CD14-positive monocyte (primary cell): Measurements from ENCODE around the gene FAM53A. TPM values are rescaled to one million over a fixed set of nuclear protein-coding genes. Genes with fewer than 3 reads are reported as not detected.

Source experiments
- DNase-seq, 3 donors: peaks; one replicate each; pipeline ENCODE4 v3.0.0-alpha.2; 2011 to 2022
- H2AFZ ChIP-seq: 2 replicates; pipeline ENCODE4 v1.6.0; 2012; ENCODE audit warnings: mild to moderate bottlenecking, low read depth, low read length, inconsistent platforms; ENCODE audit not compliant: insufficient read depth, poor library complexity, severe bottlenecking
- H3K27ac ChIP-seq, 2 donors: 1 replicate in 1 of 2; 2 replicates in 1 of 2; pipeline ENCODE4 v1.5.1; 2012 to 2013; ENCODE audit warnings: low read length in 2 of 2, control low read depth in 1 of 2, inconsistent platforms in 1 of 2, low read depth in 1 of 2, mild to moderate bottlenecking in 1 of 2
- H3K27me3 ChIP-seq, 2 donors: one replicate each; pipeline versions ENCODE4 v1.6.0 to v1.6.1; 2011 to 2013; ENCODE audit warnings: low read length in 2 of 2; ENCODE audit not compliant: control insufficient read depth in 2 of 2, insufficient read depth in 2 of 2
- H3K36me3 ChIP-seq, 2 donors: replicated peaks in 1 of 2; 1 replicate in 1 of 2; 2 replicates in 1 of 2; pipeline versions ENCODE4 v1.5.1 to v1.6.1; 2012 to 2013; ENCODE audit warnings: low read length in 2 of 2, control low read depth in 1 of 2, inconsistent platforms in 1 of 2, mild to moderate bottlenecking in 1 of 2; ENCODE audit not compliant: insufficient read depth in 2 of 2, control insufficient read depth in 1 of 2
- H3K4me1 ChIP-seq, 2 donors: 1 replicate in 1 of 2; 2 replicates in 1 of 2; pipeline versions ENCODE4 v1.5.1 to v1.6.1; 2012 to 2013; ENCODE audit warnings: low read length in 2 of 2, control low read depth in 1 of 2, inconsistent platforms in 1 of 2, mild to moderate bottlenecking in 1 of 2, moderate library complexity in 1 of 2; ENCODE audit not compliant: insufficient read depth in 2 of 2, control insufficient read depth in 1 of 2
- H3K4me2 ChIP-seq: replicated peaks from 2 replicates; pipeline ENCODE3; 2012; ENCODE audit warnings: low read length, moderate library complexity, mild to moderate bottlenecking; ENCODE audit not compliant: poor library complexity, severe bottlenecking; ENCODE audit errors: extremely low read depth
- H3K4me3 ChIP-seq, 3 experiments: fragments of 200-600 bp in 1 of 3; sonication (generic) in 1 of 3; replicated peaks in 1 of 3; 1 replicate in 2 of 3; 2 replicates in 1 of 3; pipeline ENCODE4 v1.5.1; 2011 to 2013; ENCODE audit warnings: low read length in 3 of 3, mild to moderate bottlenecking in 3 of 3, control low read depth in 2 of 3, low read depth in 2 of 3, inconsistent platforms in 1 of 3, moderate library complexity in 1 of 3
- H3K79me2 ChIP-seq: 2 replicates; pipeline ENCODE4 v1.6.0; 2012; ENCODE audit warnings: mild to moderate bottlenecking, control low read depth, inconsistent platforms, low read length, moderate library complexity; ENCODE audit not compliant: insufficient read depth
- H3K9ac ChIP-seq: 2 replicates; pipeline ENCODE4 v1.6.0; 2017; ENCODE audit warnings: low read length, mild to moderate bottlenecking; ENCODE audit not compliant: insufficient read depth, poor library complexity, severe bottlenecking
- H3K9me3 ChIP-seq, 2 donors: replicated peaks in 1 of 2; 1 replicate in 1 of 2; 2 replicates in 1 of 2; pipeline versions ENCODE4 v1.5.1 to v1.6.1; 2012 to 2013; ENCODE audit warnings: low read length in 2 of 2, control low read depth in 1 of 2; ENCODE audit not compliant: control insufficient read depth in 1 of 2, insufficient read depth in 1 of 2
- H4K20me1 ChIP-seq: 2 replicates; pipeline ENCODE4 v1.6.0; 2012; ENCODE audit warnings: mild to moderate bottlenecking, low read length, control low read depth, moderate library complexity; ENCODE audit not compliant: insufficient read depth
- H3K27ac Mint-ChIP-seq, 7 donors: one replicate each; pipeline ENCODE4 v1.8.0; 2020; ENCODE audit warnings: mild to moderate bottlenecking in 7 of 7, mixed read lengths in 7 of 7, moderate library complexity in 6 of 7, inconsistent platforms in 2 of 7
- H3K27me3 Mint-ChIP-seq, 3 donors: one replicate each; pipeline ENCODE4 v1.8.0; 2021 to 2022; ENCODE audit warnings: low read depth in 3 of 3, mild to moderate bottlenecking in 3 of 3, mixed read lengths in 3 of 3, moderate library complexity in 3 of 3, inconsistent platforms in 1 of 3
- H3K36me3 Mint-ChIP-seq, 2 donors: one replicate each; pipeline ENCODE4 v1.8.0; 2020; ENCODE audit warnings: mixed read lengths in 2 of 2, inconsistent platforms in 1 of 2, mild to moderate bottlenecking in 1 of 2
- H3K4me1 Mint-ChIP-seq: one replicate; pipeline ENCODE4 v1.8.0; 2020; ENCODE audit warnings: mild to moderate bottlenecking, mixed read lengths
- H3K4me3 Mint-ChIP-seq, 2 donors: one replicate each; pipeline ENCODE4 v1.8.0; 2020; ENCODE audit warnings: mild to moderate bottlenecking in 2 of 2, mixed read lengths in 2 of 2, moderate library complexity in 1 of 2
- H3K9me3 Mint-ChIP-seq, 7 donors: one replicate each; pipeline ENCODE4 v1.8.0; 2020 to 2022; ENCODE audit warnings: mixed read lengths in 7 of 7, mild to moderate bottlenecking in 6 of 7, moderate library complexity in 6 of 7, inconsistent platforms in 2 of 7
- WGBS: methylation state at CpG from one replicate; pipeline ENCODE4 v1.1.5; 2013; ENCODE audit warnings: missing lambda C conversion rate; ENCODE audit not compliant: insufficient coverage; 5-methylcytosine and 5-hydroxymethylcytosine counted together
- intact Hi-C, 2 donors: fragments of 100-400 bp; cut with micrococcal nuclease; formaldehyde crosslinking; loops; one replicate each; pipeline versions ENCODE4 v1.15.0 to v1.15.1; 2023
- polyA plus RNA-seq, 3 donors: library from polyadenylated mRNA; depleted of rRNA in 1 of 3; unstranded in 2 of 3; stranded (reverse) in 1 of 3; fragments of 300-500 nt in 2 of 3; fragments of >200 nt in 1 of 3; fragmentation: Illumina TruSeq in 2 of 3; gene quantifications; 1 replicate in 2 of 3; 2 replicates in 1 of 3; pipeline ENCODE4 v1.2.3, GENCODE V29; 2012 to 2021
- TF ChIP-seq, protein P1 (sequence below): fragments of 200-600 bp; IDR thresholded peaks from one replicate; pipeline ENCODE4 v1.8.0; 2022; ENCODE audit warnings: antibody characterized with exemption, mild to moderate bottlenecking

FAM53A gene
- polyA plus RNA-seq, 3 donors, result 0.40 to 0.82 (median 0.76) TPM

GRCh38 chr4:1722551-1723118 lies 38.5 kb upstream of the FAM53A start:
- H3K9ac ChIP-seq, result peak overlapping the region; percentile 73
- peak overlapping the region; percentile 82 to 98 for H3K4me3 Mint-ChIP-seq
- WGBS, result 33% methylated on average over 13 of the region's 18 CpGs

More at GRCh38 chr4:1722551-1723118, 38.5 kb upstream of the FAM53A start:
- Histone ChIP-seq H3K36me3 (peaks cover 10 to 19% of the 10 kb centered on the region in 2 donors), H3K9me3 (no peaks in the 10 kb centered on the region), H3K79me2 (peaks cover 85% of the 10 kb centered on the region), H3K27me3 (no peaks in the 10 kb centered on the region), H3K4me2 (peak overlapping the region; percentile 89), H3K4me1 (peaks cover 71 to 79% of the 10 kb centered on the region in 2 donors), H2AFZ (peak overlapping the region; percentile 33), H3K4me3 (peak overlapping the region in 2 of 3 experiments; percentile 42 to 80), H3K27ac (peak overlapping the region; percentile 88 to 96), H4K20me1 (peaks cover 26% of the 10 kb centered on the region)
- Mint-ChIP-seq H3K27ac (peak overlapping the region; percentile 97 to 100 (median 98)), H3K27me3 (peaks cover 0 to 3% (median 0%) of the 10 kb centered on the region in 3 donors), H3K36me3 (peaks cover 17 to 36% of the 10 kb centered on the region in 2 donors), H3K4me1 (peaks cover 74% of the 10 kb centered on the region), H3K9me3 (no peaks in the 10 kb centered on the region)
- TF ChIP-seq, protein P1, sequence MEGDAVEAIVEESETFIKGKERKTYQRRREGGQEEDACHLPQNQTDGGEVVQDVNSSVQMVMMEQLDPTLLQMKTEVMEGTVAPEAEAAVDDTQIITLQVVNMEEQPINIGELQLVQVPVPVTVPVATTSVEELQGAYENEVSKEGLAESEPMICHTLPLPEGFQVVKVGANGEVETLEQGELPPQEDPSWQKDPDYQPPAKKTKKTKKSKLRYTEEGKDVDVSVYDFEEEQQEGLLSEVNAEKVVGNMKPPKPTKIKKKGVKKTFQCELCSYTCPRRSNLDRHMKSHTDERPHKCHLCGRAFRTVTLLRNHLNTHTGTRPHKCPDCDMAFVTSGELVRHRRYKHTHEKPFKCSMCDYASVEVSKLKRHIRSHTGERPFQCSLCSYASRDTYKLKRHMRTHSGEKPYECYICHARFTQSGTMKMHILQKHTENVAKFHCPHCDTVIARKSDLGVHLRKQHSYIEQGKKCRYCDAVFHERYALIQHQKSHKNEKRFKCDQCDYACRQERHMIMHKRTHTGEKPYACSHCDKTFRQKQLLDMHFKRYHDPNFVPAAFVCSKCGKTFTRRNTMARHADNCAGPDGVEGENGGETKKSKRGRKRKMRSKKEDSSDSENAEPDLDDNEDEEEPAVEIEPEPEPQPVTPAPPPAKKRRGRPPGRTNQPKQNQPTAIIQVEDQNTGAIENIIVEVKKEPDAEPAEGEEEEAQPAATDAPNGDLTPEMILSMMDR, result no peak
- intact Hi-C loops, result loop anchor here in 1 of 2 donors (5.0 to 10.0 kb wide), 3 partner anchors 132 to 375 kb away; partner anchors contain the start of genes LETM1 and UVSSA
- DNase-seq, result peak in 2 of 3 donors; percentile 52 to 55
